MV-4-11 (cell line): Measurements from ENCODE around the gene RXRA.

ENCODE experiments used
- DNase-seq: peaks from one replicate; lab custom pipeline; 2025; lab: John Stamatoyannopoulos, UW

The RXRA gene

GRCh38 chr9:134383148-134383547, 56.9 kb downstream of the RXRA start:
- no peak for DNase-seq

GRCh38 chr9:134384811-134385479, 58.7 kb downstream of the RXRA start:
- DNase-seq = peak; percentile 38

GRCh38 chr9:134385915-134386314, 59.7 kb downstream of the RXRA start:
- DNase-seq = peak; percentile 74

GRCh38 chr9:134386951-134387831, 60.9 kb downstream of the RXRA start:
- no peak for DNase-seq

GRCh38 chr9:134388289-134388808, 62.1 kb downstream of the RXRA start:
- no peak for DNase-seq

GRCh38 chr9:134388976-134389375, 62.7 kb downstream of the RXRA start:
- DNase-seq = no peak

- no peak for DNase-seq
Measured at GRCh38 chr9:134389642-134390041, 63.4 kb downstream of the RXRA start.

GRCh38 chr9:134390537-134390936, 64.3 kb downstream of the RXRA start:
- no peak for DNase-seq

- DNase-seq = no peak
Measured at GRCh38 chr9:134390947-134391318, 64.7 kb downstream of the RXRA start.

- no peak for DNase-seq
Measured at GRCh38 chr9:134391319-134392231, 65.3 kb downstream of the RXRA start.

- DNase-seq = no peak
Measured at GRCh38 chr9:134392900-134393299, 66.6 kb downstream of the RXRA start.

- DNase-seq = no peak
Measured at GRCh38 chr9:134393582-134394280, 67.5 kb downstream of the RXRA start.

- no peak for DNase-seq
Measured at GRCh38 chr9:134395002-134395517, 68.8 kb downstream of the RXRA start.

GRCh38 chr9:134395737-134396257, 69.5 kb downstream of the RXRA start:
- no peak for DNase-seq

- peak; percentile 67 for DNase-seq
Measured at GRCh38 chr9:134396258-134396742, 70.0 kb downstream of the RXRA start.

- DNase-seq = no peak
Measured at GRCh38 chr9:134396825-134397224, 70.6 kb downstream of the RXRA start.

GRCh38 chr9:134398756-134399155, 72.5 kb downstream of the RXRA start:
- DNase-seq = no peak

GRCh38 chr9:134399435-134400056, 73.3 kb downstream of the RXRA start:
- DNase-seq = peak; percentile 49

GRCh38 chr9:134400283-134400682, 74.0 kb downstream of the RXRA start:
- no peak for DNase-seq

GRCh38 chr9:134401391-134401790, 75.1 kb downstream of the RXRA start:
- no peak for DNase-seq
